Right cardiac atrium (tissue), 5 donors: ENCODE measurements around the gene DSG2. TPM values are rescaled to one million over a fixed set of nuclear protein-coding genes. Genes with fewer than 3 reads are reported as not detected.

Source experiments
- ATAC-seq, 2 donors: fragments of 200-7000 bp; cut with Tn5 transposase; one replicate each; pipeline versions ENCODE4 v1.8.0 to v1.9.1; 2020; ENCODE audit warnings: moderate library complexity in 2 of 2, mild to moderate bottlenecking in 1 of 2
- DNase-seq, 3 donors: peaks; one replicate each; pipeline ENCODE4 v3.0.0-alpha.2; 2020
- H3K27ac ChIP-seq: one replicate; pipeline ENCODE4 v1.5.1; 2013; ENCODE audit warnings: mild to moderate bottlenecking, low read length, control low read depth, moderate library complexity
- H3K27me3 ChIP-seq: one replicate; pipeline ENCODE4 v1.6.1; 2013; ENCODE audit not compliant: control insufficient read depth, insufficient read depth
- H3K4me1 ChIP-seq: one replicate; pipeline ENCODE4 v1.6.1; 2013; ENCODE audit warnings: low read length; ENCODE audit not compliant: control insufficient read depth, insufficient read depth
- H3K4me3 ChIP-seq: one replicate; pipeline ENCODE4 v1.5.1; 2013; ENCODE audit warnings: low read length, control low read depth
- H3K9me3 ChIP-seq: one replicate; pipeline ENCODE4 v1.6.1; 2013; ENCODE audit warnings: low read length; ENCODE audit not compliant: control insufficient read depth
- WGBS: extraction: QIAGEN DNeasy Blood & Tissue Kit; methylation state at CpG from one replicate; pipeline ENCODE4 v1.1.7; 2013; 5-methylcytosine and 5-hydroxymethylcytosine counted together
- intact Hi-C, 4 donors: fragments of 100-400 bp; cut with DNase I; formaldehyde crosslinking; loops; one replicate each; pipeline versions ENCODE4 v1.11.0 to v1.14.0; 2022 to 2023
- polyA plus RNA-seq: library from polyadenylated mRNA; stranded (reverse); fragments of 200-250 nt; gene quantifications from one replicate; pipeline ENCODE4 v1.2.3, GENCODE V29; 2013
- total RNA-seq, 4 donors: library from RNA; stranded (reverse); fragmentation: NEBNext Ultra II Directional; extraction: Animal tissue kit (Norgen Biotek cat#: 25700); gene quantifications; one replicate each; pipeline ENCODE4 v1.2.1, GENCODE V29; 2021
- donor health status: healthy with polysubstance abuse.
- donor health status: DM: no; HTN: yes; CAD: no.
- donor health status: DM: no; HTN: no; CAD: no.
- donor health status: DM: no; HTN: yes; CAD: no; lungs with severe emphysema.
- donor health status: DM: yes; HTN: yes; CAD: no.

The DSG2 gene
- total and polyA plus RNA-seq, 5 donors = 24.8 to 77.6 (median 74.4) TPM

GRCh38 chr18:31587529-31587928, 89.6 kb downstream of the DSG2 start:
- H3K4me1 ChIP-seq = no peaks in the 10 kb centered on the region
- H3K27me3 ChIP-seq = no peaks in the 10 kb centered on the region
- ATAC-seq (no peak), DNase-seq (no peak)
- WGBS = 62% methylated on average over 4 of the region's 4 CpGs
- intact Hi-C loops = no loop called here
- no peak overlapping the region for H3K4me3 ChIP-seq
- H3K27ac ChIP-seq = no peak overlapping the region
- H3K9me3 ChIP-seq = no peaks in the 10 kb centered on the region

- ATAC-seq = no peak
- Histone ChIP-seq H3K27me3 (no peaks in the 10 kb centered on the region), H3K9me3 (no peaks in the 10 kb centered on the region), H3K4me3 (no peak overlapping the region), H3K4me1 (no peaks in the 10 kb centered on the region), H3K27ac (no peak overlapping the region)
- DNase-seq = no peak
- intact Hi-C loops = no loop called here
- 83% methylated on average over 8 of the region's 8 CpGs for WGBS
These were observed 92.6 kb downstream of the DSG2 start for GRCh38 chr18:31590570-31590969.

GRCh38 chr18:31591113-31591512, 93.1 kb downstream of the DSG2 start:
- no peak overlapping the region for H3K4me3 ChIP-seq
- DNase-seq (no peak), ATAC-seq (no peak)
- H3K4me1 ChIP-seq = no peaks in the 10 kb centered on the region
- 66% methylated on average over 2 of the region's 2 CpGs for WGBS
- H3K27ac ChIP-seq = no peak overlapping the region
- H3K9me3 ChIP-seq = no peaks in the 10 kb centered on the region
- intact Hi-C loops = no loop called here
- H3K27me3 ChIP-seq = no peaks in the 10 kb centered on the region

- Histone ChIP-seq H3K4me1 (no peaks in the 10 kb centered on the region), H3K27me3 (no peaks in the 10 kb centered on the region), H3K9me3 (no peaks in the 10 kb centered on the region), H3K27ac (no peak within 1 kb of the TSS), H3K4me3 (no peak within 1 kb of the TSS)
- intact Hi-C loops = no loop called here
- no peak for DNase-seq
- WGBS = 65% methylated on average over 5 of the region's 5 CpGs
- ATAC-seq = no peak
These were observed 93.7 kb downstream of the DSG2 start, which contains the start of gene TTR for GRCh38 chr18:31591628-31592027. Gene TTR (plus strand): TSS chr18:31591877. CDS start chr18:31591903, 26 bp downstream.

GRCh38 chr18:31592506-31593157, 94.7 kb downstream of the DSG2 start:
- DNase-seq (no peak), ATAC-seq (no peak)
- no peak overlapping the region for H3K4me3 ChIP-seq
- 61% methylated on average over 10 of the region's 10 CpGs for WGBS
- H3K27ac ChIP-seq = no peak overlapping the region
- no peaks in the 10 kb centered on the region for H3K27me3 ChIP-seq
- intact Hi-C loops = no loop called here
- H3K9me3 ChIP-seq = no peaks in the 10 kb centered on the region
- no peaks in the 10 kb centered on the region for H3K4me1 ChIP-seq

- no peak overlapping the region for H3K27ac ChIP-seq
- intact Hi-C loops = no loop called here
- no peak for ATAC-seq
These were observed 97.3 kb downstream of the DSG2 start for GRCh38 chr18:31595121-31595771.

GRCh38 chr18:31596081-31596872, 98.3 kb downstream of the DSG2 start:
- H3K27me3 ChIP-seq = no peaks in the 10 kb centered on the region
- H3K4me1 ChIP-seq = no peaks in the 10 kb centered on the region
- no peak overlapping the region for H3K27ac ChIP-seq
- DNase-seq = no peak
- H3K4me3 ChIP-seq = no peak overlapping the region
- 86% methylated on average over 9 of the region's 9 CpGs for WGBS
- ATAC-seq = no peak
- H3K9me3 ChIP-seq = no peaks in the 10 kb centered on the region
- intact Hi-C loops = no loop called here

More at GRCh38 chr18:31595121-31595771, 97.3 kb downstream of the DSG2 start:
- no peak for DNase-seq
- 82% methylated on average over 5 of the region's 5 CpGs for WGBS
- Histone ChIP-seq H3K4me3 (no peak overlapping the region), H3K4me1 (no peaks in the 10 kb centered on the region), H3K9me3 (no peaks in the 10 kb centered on the region), H3K27me3 (no peaks in the 10 kb centered on the region)

GRCh38 chr18:31598021-31598805, 100.2 kb downstream of the DSG2 start:
- H3K4me3 ChIP-seq = no peak overlapping the region
- no peak overlapping the region for H3K27ac ChIP-seq
- no peak for ATAC-seq
- no peak for DNase-seq
- WGBS = 88% methylated on average over 13 of the region's 13 CpGs
- H3K27me3 ChIP-seq = no peaks in the 10 kb centered on the region
- no peaks in the 10 kb centered on the region for H3K9me3 ChIP-seq
- intact Hi-C loops = no loop called here
- no peaks in the 10 kb centered on the region for H3K4me1 ChIP-seq

Other genes starting within 250 kb of the DSG2 start
- gene DSG1, start 180.0 kb upstream of the DSG2 start, total RNA-seq = 1 to 10 TPM in 3 of 4 donors, under 1 TPM in 1; 0.89 to 4.3 (median 2.3) TPM
- gene DSG1, start 180.0 kb upstream of the DSG2 start, polyA plus RNA-seq = 0.34 TPM
- not detected for gene DSG4, start 121.4 kb upstream of the DSG2 start, total RNA-seq
- gene DSG4, start 121.4 kb upstream of the DSG2 start, polyA plus RNA-seq = not detected
- gene DSG3, start 50.4 kb upstream of the DSG2 start, total RNA-seq = not detected
- gene DSG3, start 50.4 kb upstream of the DSG2 start, polyA plus RNA-seq = not detected
- gene TTR, start 93.7 kb downstream of the DSG2 start, total RNA-seq = under 1 TPM in 1 of 4 donors, not detected in 3; 0.79 TPM
- 0.11 TPM for gene TTR, start 93.7 kb downstream of the DSG2 start, polyA plus RNA-seq
- gene B4GALT6, start 186.4 kb downstream of the DSG2 start, total RNA-seq = 10 to 100 TPM in 3 of 4 donors, 1 to 10 TPM in 1; 7.2 to 12.9 (median 11.0) TPM
- gene B4GALT6, start 186.4 kb downstream of the DSG2 start, polyA plus RNA-seq = 4.1 TPM